Gastrocnemius medialis (tissue), 4 donors: ENCODE measurements around the gene RPL32.

ENCODE experiments used
- CTCF ChIP-seq, 5 experiments: fragments of 450-650 bp in 3 of 5; fragments of 200-600 bp in 2 of 5; sonication (generic) in 2 of 5; IDR thresholded peaks in 4 of 5; conservative IDR thresholded peaks in 1 of 5; 1 replicate in 4 of 5; 2 replicates in 1 of 5; pipeline ENCODE4 v1.5.1; 2016 to 2019; ENCODE audit warnings: antibody characterized with exemption in 5 of 5, mild to moderate bottlenecking in 3 of 5, moderate library complexity in 3 of 5
- POLR2A ChIP-seq, 2 donors: fragments of 450-650 bp; IDR thresholded peaks; one replicate each; pipeline ENCODE4 v1.6.1; 2017; ENCODE audit warnings: antibody characterized with exemption in 2 of 2, mild to moderate bottlenecking in 2 of 2, moderate library complexity in 2 of 2

DNA sequence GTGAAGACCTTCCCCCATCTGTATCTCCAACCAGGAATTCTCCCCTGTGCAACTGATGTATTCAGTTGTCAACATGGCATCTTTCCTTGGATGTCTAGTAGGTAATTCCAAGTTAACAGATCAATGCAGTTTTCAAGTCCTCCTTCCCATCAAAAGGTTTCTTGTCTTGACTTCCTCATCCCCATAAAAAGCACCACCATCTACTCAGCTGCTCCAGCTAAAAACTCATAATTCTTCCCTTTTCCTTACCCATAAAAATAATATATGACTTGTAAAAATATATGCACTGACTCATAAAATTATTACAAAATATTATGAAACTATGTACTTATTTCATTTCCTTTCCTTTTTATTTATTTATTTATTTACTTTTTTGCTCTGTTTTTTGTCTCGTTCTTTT, 49.9 kb downstream of the RPL32 start:
- no peak for TF ChIP-seq CTCF (IDR thresholded peaks at IDR 0.05 in 4 of 5, conservative IDR thresholded peaks at IDR 0.05 in 1 of 5)
- no peak for TF ChIP-seq POLR2A (IDR thresholded peaks at IDR 0.05)
